Measurements from ENCODE around the gene SOS2.

DNA sequence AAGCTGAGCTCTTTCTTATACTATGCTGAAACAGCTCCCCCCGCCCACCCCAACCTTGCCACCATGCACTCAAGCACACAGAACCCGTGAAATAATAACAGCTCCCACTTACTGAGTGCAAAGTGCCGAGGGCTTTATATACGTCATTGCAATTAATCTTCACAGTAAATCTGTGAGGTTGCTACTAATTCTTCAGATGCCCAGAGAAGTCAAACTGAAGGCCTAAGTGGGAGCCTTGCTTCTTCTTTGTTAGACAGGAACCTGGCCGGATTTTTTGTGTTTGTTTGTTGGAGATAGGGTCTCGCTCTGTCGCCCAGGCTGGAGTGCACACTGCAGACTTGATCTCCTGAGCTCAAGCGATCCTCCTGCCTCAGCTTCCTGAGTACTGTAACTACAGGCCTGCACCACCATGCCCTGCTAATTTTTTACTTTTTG lies 149.1 kb downstream of the SOS2 start:
- no peak for TF ChIP-seq POLR2A (IDR thresholded peaks at IDR 0.05; ENCODE audit: low read depth, low read length)
- no peak for TF ChIP-seq SPI1 (IDR thresholded peaks at IDR 0.05; ENCODE audit: low read depth, low read length)

Data from GM12891 (cell line).